Peyer's patch (tissue), 4 donors: ENCODE data around the gene TMEFF1. TPM values are rescaled to one million over a fixed set of nuclear protein-coding genes. Genes with fewer than 3 reads are reported as not detected.

Source experiments
- DNase-seq, 3 donors: peaks; one replicate each; pipeline ENCODE4 v3.0.0-alpha.2; 2017 to 2019
- H3K27ac ChIP-seq, 4 donors: fragments of 200-600 bp; sonication (generic); one replicate each; pipeline ENCODE4 v1.5.1; 2016 to 2019
- H3K27me3 ChIP-seq, 2 donors: fragments of 200-600 bp; sonication (generic); one replicate each; pipeline ENCODE4 v1.5.1; 2019
- H3K36me3 ChIP-seq, 3 donors: fragments of 200-600 bp; sonication (generic); one replicate each; pipeline ENCODE4 v1.5.1; 2016 to 2019
- H3K4me1 ChIP-seq, 4 donors: fragments of 200-600 bp; sonication (generic); one replicate each; pipeline ENCODE4 v1.5.1; 2016 to 2019
- H3K4me3 ChIP-seq, 4 donors: fragments of 200-600 bp; sonication (generic); 1 replicate in 3 of 4; 2 replicates in 1 of 4; pipeline ENCODE4 v1.5.1; 2016 to 2019; ENCODE audit warnings: mild to moderate bottlenecking in 1 of 4
- H3K9me3 ChIP-seq, 4 donors: fragments of 200-600 bp; sonication (generic); one replicate each; pipeline ENCODE4 v1.5.1; 2016 to 2019; ENCODE audit warnings: mild to moderate bottlenecking in 1 of 4
- CTCF ChIP-seq, 6 experiments: fragments of 450-650 bp in 4 of 6; fragments of 200-600 bp in 2 of 6; sonication (generic) in 1 of 6; IDR thresholded peaks; one replicate each; pipeline ENCODE4 v1.5.1; 2017 to 2019; ENCODE audit warnings: antibody characterized with exemption in 6 of 6, mild to moderate bottlenecking in 3 of 6, moderate library complexity in 1 of 6
- POLR2A ChIP-seq, 2 donors: fragments of 450-650 bp; IDR thresholded peaks; one replicate each; pipeline ENCODE4 v1.5.1; 2017; ENCODE audit warnings: antibody characterized with exemption in 2 of 2, mild to moderate bottlenecking in 2 of 2, moderate library complexity in 2 of 2
- total RNA-seq, 4 donors: library from RNA; depleted of rRNA; stranded (reverse); fragments of >200 nt; gene quantifications; one replicate each; pipeline ENCODE4 v1.1.0, GENCODE V29; 2016

TMEFF1 gene
- total RNA-seq, 4 donors from 2014 or later: 0.40 TPM; not detected in 3

GRCh38 chr9:100575006-100575405 lies 102.1 kb downstream of the TMEFF1 start:
- H3K4me3 ChIP-seq: no peak overlapping the region
- DNase-seq: no peak
- no peaks in the 10 kb centered on the region for H3K4me1 ChIP-seq
- H3K27me3 ChIP-seq: no peaks in the 10 kb centered on the region
- no peaks in the 10 kb centered on the region for H3K9me3 ChIP-seq
- TF ChIP-seq CTCF (IDR thresholded peaks at IDR 0.05) (no peak), POLR2A (IDR thresholded peaks at IDR 0.05) (no peak)
- no peaks in the 10 kb centered on the region for H3K36me3 ChIP-seq
- H3K27ac ChIP-seq: no peak overlapping the region

GRCh38 chr9:100575765-100576386 lies 102.9 kb downstream of the TMEFF1 start:
- Histone ChIP-seq H3K4me3 (no peak overlapping the region), H3K36me3 (no peaks in the 10 kb centered on the region), H3K27me3 (no peaks in the 10 kb centered on the region), H3K27ac (no peak overlapping the region), H3K4me1 (no peaks in the 10 kb centered on the region), H3K9me3 (no peaks in the 10 kb centered on the region)
- TF ChIP-seq POLR2A (IDR thresholded peaks at IDR 0.05): no peak
- DNase-seq: no peak

- H3K9me3 ChIP-seq: no peaks in the 10 kb centered on the region
- no peaks in the 10 kb centered on the region for H3K4me1 ChIP-seq
- H3K27me3 ChIP-seq: no peaks in the 10 kb centered on the region
- H3K36me3 ChIP-seq: no peaks in the 10 kb centered on the region
- TF ChIP-seq POLR2A (IDR thresholded peaks at IDR 0.05) (no peak), CTCF (IDR thresholded peaks at IDR 0.05) (no peak)
- no peak for DNase-seq
- H3K27ac ChIP-seq: no peak within 1 kb of the TSS
- no peak within 1 kb of the TSS for H3K4me3 ChIP-seq
These were observed 105.0 kb downstream of the TMEFF1 start, which contains the start of gene CAVIN4 for GRCh38 chr9:100577776-100578448. Gene CAVIN4 (plus strand): TSS chr9:100578079. CDS start chr9:100578144, 65 bp downstream.

- Histone ChIP-seq H3K27me3 (no peaks in the 10 kb centered on the region), H3K9me3 (no peaks in the 10 kb centered on the region), H3K4me1 (no peaks in the 10 kb centered on the region), H3K4me3 (no peak overlapping the region), H3K36me3 (no peaks in the 10 kb centered on the region), H3K27ac (no peak overlapping the region)
- no peak for DNase-seq
- no peak for TF ChIP-seq POLR2A (IDR thresholded peaks at IDR 0.05)
- no peak for TF ChIP-seq CTCF (IDR thresholded peaks at IDR 0.05)
These were observed 105.7 kb downstream of the TMEFF1 start for GRCh38 chr9:100578610-100579009.

- Histone ChIP-seq H3K27ac (no peak overlapping the region), H3K9me3 (no peaks in the 10 kb centered on the region), H3K4me3 (no peak overlapping the region), H3K36me3 (no peaks in the 10 kb centered on the region), H3K27me3 (no peaks in the 10 kb centered on the region), H3K4me1 (no peaks in the 10 kb centered on the region)
- no peak for DNase-seq
- no peak for TF ChIP-seq POLR2A (IDR thresholded peaks at IDR 0.05)
- TF ChIP-seq CTCF (IDR thresholded peaks at IDR 0.05): no peak
These were observed 106.7 kb downstream of the TMEFF1 start for GRCh38 chr9:100579665-100580064.

- Histone ChIP-seq H3K9me3 (no peaks in the 10 kb centered on the region), H3K4me3 (no peak overlapping the region), H3K4me1 (no peaks in the 10 kb centered on the region), H3K27ac (no peak overlapping the region), H3K36me3 (no peaks in the 10 kb centered on the region), H3K27me3 (no peaks in the 10 kb centered on the region)
- no peak for TF ChIP-seq POLR2A (IDR thresholded peaks at IDR 0.05)
- no peak for TF ChIP-seq CTCF (IDR thresholded peaks at IDR 0.05)
- DNase-seq: no peak
These were observed 107.3 kb downstream of the TMEFF1 start for GRCh38 chr9:100580257-100580656.
